ENCODE measurements around the gene FITM1. TPM values are rescaled to one million over a fixed set of nuclear protein-coding genes. Genes with fewer than 3 reads are reported as not detected.

FITM1 gene
- polyA plus RNA-seq, 3 donors from 2014 or later, result 0.28 to 0.90 (median 0.85) TPM

- Mint-ChIP-seq H3K27ac (peak overlapping the region; percentile 37 to 100 (median 98)), H3K4me1 (peaks cover 30 to 37% of the 10 kb centered on the region in 2 donors), H3K36me3 (peaks cover 18 to 37% (median 18%) of the 10 kb centered on the region in 3 donors), H3K4me3 (peak overlapping the region; percentile 96 to 100 (median 98)), H3K27me3 (ENCODE audit: low read depth in 3 of 3) (peaks cover 8 to 16% (median 12%) of the 10 kb centered on the region in 3 donors), H3K9me3 (no peaks in the 10 kb centered on the region)
- DNase-seq, result no peak
Measured at GRCh38 chr14:24116128-24116814, 14.2 kb upstream of the FITM1 start.

GRCh38 chr14:24117179-24117578 lies 13.3 kb upstream of the FITM1 start:
- no peak for DNase-seq
- Mint-ChIP-seq H3K27me3 (ENCODE audit: low read depth in 3 of 3) (peaks cover 8 to 16% (median 12%) of the 10 kb centered on the region in 3 donors), H3K4me3 (no peak overlapping the region), H3K9me3 (no peaks in the 10 kb centered on the region), H3K27ac (peak overlapping the region in 1 of 6 donors; percentile 32), H3K4me1 (peaks cover 30 to 37% of the 10 kb centered on the region in 2 donors), H3K36me3 (peaks cover 22 to 42% (median 22%) of the 10 kb centered on the region in 3 donors)

GRCh38 chr14:24119691-24120090 lies 10.8 kb upstream of the FITM1 start:
- H3K27ac Mint-ChIP-seq, result no peak overlapping the region
- H3K4me1 Mint-ChIP-seq, result peaks cover 25 to 37% of the 10 kb centered on the region in 2 donors
- no peaks in the 10 kb centered on the region for H3K9me3 Mint-ChIP-seq
- peaks cover 3 to 8% (median 7%) of the 10 kb centered on the region in 3 donors for H3K27me3 Mint-ChIP-seq (ENCODE audit: low read depth in 3 of 3)
- no peak overlapping the region for H3K4me3 Mint-ChIP-seq
- no peak for DNase-seq
- H3K36me3 Mint-ChIP-seq, result peaks cover 22 to 63% (median 27%) of the 10 kb centered on the region in 3 donors

- Mint-ChIP-seq H3K36me3 (peaks cover 22 to 62% (median 27%) of the 10 kb centered on the region in 3 donors), H3K27ac (peak overlapping the region in 1 of 6 donors; percentile 17), H3K4me3 (no peak overlapping the region), H3K27me3 (ENCODE audit: low read depth in 3 of 3) (peaks cover 0 to 1% (median 0%) of the 10 kb centered on the region in 3 donors), H3K4me1 (peaks cover 13 to 24% of the 10 kb centered on the region in 2 donors), H3K9me3 (no peaks in the 10 kb centered on the region)
- no peak for DNase-seq
Measured at GRCh38 chr14:24121210-24121609, 9.2 kb upstream of the FITM1 start.

GRCh38 chr14:24122416-24122815 lies 8.0 kb upstream of the FITM1 start:
- no peak for DNase-seq
- H3K27me3 Mint-ChIP-seq (ENCODE audit: low read depth in 3 of 3), result peaks cover 0 to 1% (median 0%) of the 10 kb centered on the region in 3 donors
- H3K4me3 Mint-ChIP-seq, result no peak overlapping the region
- peaks cover 17 to 58% (median 24%) of the 10 kb centered on the region in 3 donors for H3K36me3 Mint-ChIP-seq
- H3K27ac Mint-ChIP-seq, result peak overlapping the region in 1 of 6 donors; percentile 57
- peaks cover 5 to 13% of the 10 kb centered on the region in 2 donors for H3K4me1 Mint-ChIP-seq
- no peaks in the 10 kb centered on the region for H3K9me3 Mint-ChIP-seq

DNA sequence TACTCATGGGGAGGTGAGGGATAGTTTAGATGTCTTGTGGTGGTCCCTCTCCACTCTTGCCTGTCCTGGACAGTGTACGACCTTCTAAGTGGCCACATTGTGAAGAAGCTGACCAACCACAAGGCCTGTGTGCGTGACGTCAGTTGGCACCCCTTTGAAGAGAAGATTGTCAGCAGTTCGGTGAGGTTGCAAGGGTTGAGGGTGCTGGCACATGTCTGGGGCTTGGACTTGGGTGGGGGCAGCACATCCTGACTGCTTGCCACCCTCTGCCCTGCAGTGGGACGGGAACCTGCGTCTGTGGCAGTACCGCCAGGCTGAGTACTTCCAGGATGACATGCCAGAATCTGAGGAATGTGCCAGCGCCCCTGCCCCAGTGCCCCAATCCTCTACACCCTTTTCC lies 7.6 kb upstream of the FITM1 start:
- Mint-ChIP-seq H3K36me3 (peaks cover 17 to 55% (median 24%) of the 10 kb centered on the region in 3 donors), H3K4me1 (peaks cover 2 to 9% of the 10 kb centered on the region in 2 donors), H3K27me3 (ENCODE audit: low read depth in 3 of 3) (peaks cover 0 to 1% (median 0%) of the 10 kb centered on the region in 3 donors), H3K9me3 (no peaks in the 10 kb centered on the region), H3K27ac (peak overlapping the region in 1 of 6 donors; percentile 57), H3K4me3 (no peak overlapping the region)
- no peak for DNase-seq

DNA sequence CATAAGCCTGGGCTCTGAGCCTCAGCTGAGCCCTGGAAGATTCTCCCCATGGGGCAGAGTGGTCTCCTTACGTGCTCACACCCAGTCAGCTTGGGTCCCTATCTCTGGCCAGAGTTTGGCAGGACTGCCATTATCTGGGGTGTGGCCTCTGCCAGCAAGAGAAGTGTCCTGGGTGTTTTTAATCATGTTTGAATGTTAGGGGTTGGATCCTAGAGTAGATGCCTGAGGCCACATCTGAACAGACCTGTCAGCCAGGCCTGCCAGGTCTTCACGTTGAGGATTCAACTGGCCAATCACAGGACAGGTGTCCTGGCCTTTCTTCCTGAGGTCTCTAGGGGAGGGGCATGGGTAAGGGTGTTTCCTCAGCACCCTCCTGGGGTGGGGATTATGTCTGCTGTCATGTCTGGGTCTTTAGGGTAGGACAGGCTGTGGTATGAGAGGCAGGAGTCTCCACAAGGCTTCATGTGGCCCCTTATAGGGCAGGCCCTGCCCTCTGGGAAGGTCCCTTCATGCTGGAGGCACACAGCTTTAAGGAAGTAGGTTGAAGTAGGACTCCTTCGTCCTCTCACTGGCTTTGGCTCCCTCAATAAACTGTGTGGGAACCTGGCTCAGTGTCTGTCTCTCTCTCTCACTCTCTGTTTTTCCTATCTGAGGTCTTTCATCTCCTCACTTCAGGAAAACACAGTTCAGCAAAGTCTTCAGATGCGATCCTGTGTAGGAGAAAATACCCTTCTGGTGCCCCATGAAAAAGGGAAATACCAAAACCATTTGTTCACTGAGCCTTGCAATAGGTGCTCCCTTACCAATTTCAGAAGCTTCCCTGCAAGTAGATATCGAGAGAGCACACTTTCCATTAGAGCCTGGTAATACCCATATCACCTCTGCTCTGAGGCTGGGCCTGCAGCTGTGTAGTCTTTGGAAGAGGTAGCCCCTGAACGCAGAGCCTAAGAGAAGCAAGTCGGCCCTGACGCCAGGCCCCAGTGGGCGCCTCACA lies 6.7 kb upstream of the FITM1 start:
- no peak overlapping the region for H3K4me3 Mint-ChIP-seq
- H3K9me3 Mint-ChIP-seq, result no peaks in the 10 kb centered on the region
- H3K4me1 Mint-ChIP-seq, result peaks cover 0 to 1% of the 10 kb centered on the region in 2 donors
- peaks cover 13 to 48% (median 20%) of the 10 kb centered on the region in 3 donors for H3K36me3 Mint-ChIP-seq
- no peak for DNase-seq
- peaks cover 0 to 1% (median 0%) of the 10 kb centered on the region in 3 donors for H3K27me3 Mint-ChIP-seq (ENCODE audit: low read depth in 3 of 3)
- H3K27ac Mint-ChIP-seq, result peak overlapping the region in 4 of 6 donors; percentile 7 to 73 (median 26)

- H3K4me1 Mint-ChIP-seq, result no peaks in the 10 kb centered on the region
- no peak for DNase-seq
- H3K9me3 Mint-ChIP-seq, result no peaks in the 10 kb centered on the region
- H3K27ac Mint-ChIP-seq, result peak overlapping the region in 2 of 6 donors; percentile 19 to 24
- H3K36me3 Mint-ChIP-seq, result peaks cover 0 to 25% (median 6%) of the 10 kb centered on the region in 3 donors
- H3K4me3 Mint-ChIP-seq, result no peak overlapping the region
- H3K27me3 Mint-ChIP-seq (ENCODE audit: low read depth in 3 of 3), result peaks cover 0 to 3% (median 0%) of the 10 kb centered on the region in 3 donors
Measured at GRCh38 chr14:24126939-24127338, 3.5 kb upstream of the FITM1 start.

GRCh38 chr14:24127673-24128072 lies 2.8 kb upstream of the FITM1 start:
- H3K27me3 Mint-ChIP-seq (ENCODE audit: low read depth in 3 of 3), result peaks cover 0 to 2% (median 0%) of the 10 kb centered on the region in 3 donors
- no peaks in the 10 kb centered on the region for H3K9me3 Mint-ChIP-seq
- H3K4me3 Mint-ChIP-seq, result no peak overlapping the region
- DNase-seq, result no peak
- peaks cover 0 to 24% (median 6%) of the 10 kb centered on the region in 3 donors for H3K36me3 Mint-ChIP-seq
- H3K4me1 Mint-ChIP-seq, result no peaks in the 10 kb centered on the region
- no peak overlapping the region for H3K27ac Mint-ChIP-seq

GRCh38 chr14:24129410-24129998 lies 955 bp upstream of the FITM1 start:
- Mint-ChIP-seq H3K36me3 (peaks cover 0 to 11% (median 0%) of the 10 kb centered on the region in 3 donors), H3K27ac (no peak overlapping the region), H3K27me3 (ENCODE audit: low read depth in 3 of 3) (peaks cover 0 to 2% (median 0%) of the 10 kb centered on the region in 3 donors), H3K4me3 (no peak overlapping the region), H3K9me3 (no peaks in the 10 kb centered on the region), H3K4me1 (no peaks in the 10 kb centered on the region)
- no peak for DNase-seq

DNA sequence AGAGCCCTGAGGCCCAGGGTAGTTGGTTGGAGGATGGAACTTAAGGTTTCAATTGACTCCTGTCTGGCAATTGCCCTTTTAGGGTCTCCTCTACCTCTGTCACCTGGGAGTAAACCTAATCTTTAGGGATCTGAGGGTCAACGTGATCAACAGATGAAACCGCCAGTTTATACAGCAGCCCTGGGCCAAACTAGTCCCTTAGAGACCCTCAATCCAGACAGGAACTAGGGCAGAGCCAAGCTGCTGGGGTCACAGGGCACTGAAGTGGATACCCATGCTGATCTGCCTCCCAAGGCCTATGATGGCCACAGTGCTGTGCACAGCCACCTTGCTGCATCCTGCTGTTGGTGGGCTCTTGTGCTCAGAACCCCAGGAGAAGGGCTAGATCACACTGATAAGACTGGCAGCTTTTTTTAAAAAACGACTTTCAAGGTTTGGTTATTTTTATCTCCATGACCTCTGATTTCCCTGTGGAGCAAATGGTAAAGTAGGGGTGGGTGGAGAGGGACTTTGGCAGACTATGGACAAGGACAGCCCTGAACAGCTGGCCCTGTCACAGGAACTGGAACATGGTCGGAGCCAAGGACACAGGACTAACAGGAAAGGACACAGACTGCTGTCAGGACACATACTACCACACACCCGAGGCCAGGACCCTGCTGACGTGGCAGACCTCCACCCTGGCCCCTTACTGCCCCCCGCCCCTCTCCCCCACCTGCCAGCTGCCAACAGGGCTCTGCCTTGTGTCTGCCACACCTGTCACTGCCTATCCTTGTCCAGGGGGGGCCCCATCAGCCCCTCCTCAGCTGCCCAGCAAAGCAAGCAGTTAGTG lies 474 bp downstream of the FITM1 start:
- no peaks in the 10 kb centered on the region for H3K9me3 Mint-ChIP-seq
- no peak for DNase-seq
- no peak overlapping the region for H3K4me3 Mint-ChIP-seq
- H3K36me3 Mint-ChIP-seq, result peaks cover 0 to 7% (median 0%) of the 10 kb centered on the region in 3 donors
- H3K27ac Mint-ChIP-seq, result no peak overlapping the region
- H3K27me3 Mint-ChIP-seq (ENCODE audit: low read depth in 3 of 3), result peaks cover 0 to 4% (median 2%) of the 10 kb centered on the region in 3 donors
- H3K4me1 Mint-ChIP-seq, result peaks cover 5 to 8% of the 10 kb centered on the region in 2 donors

- Mint-ChIP-seq H3K27me3 (ENCODE audit: low read depth in 3 of 3) (peaks cover 2 to 4% (median 2%) of the 10 kb centered on the region in 3 donors), H3K36me3 (peaks cover 0 to 7% (median 0%) of the 10 kb centered on the region in 3 donors), H3K27ac (no peak overlapping the region), H3K9me3 (no peaks in the 10 kb centered on the region), H3K4me1 (peaks cover 7 to 11% of the 10 kb centered on the region in 2 donors), H3K4me3 (no peak overlapping the region)
- DNase-seq, result no peak
Measured at GRCh38 chr14:24131549-24131966, 1.1 kb downstream of the FITM1 start.

Data from immature natural killer cell (primary cell).